Measurements from ENCODE around the gene NKG7.
A peak's percentile ranks its signal among the peaks of the same experiment; 100 is the strongest.
"Not testable (repeated sequence)": the region's sequence is repeated elsewhere in the genome, so short reads cannot be mapped to it uniquely, and the experiment has no call there.

NKG7 gene, protein sequence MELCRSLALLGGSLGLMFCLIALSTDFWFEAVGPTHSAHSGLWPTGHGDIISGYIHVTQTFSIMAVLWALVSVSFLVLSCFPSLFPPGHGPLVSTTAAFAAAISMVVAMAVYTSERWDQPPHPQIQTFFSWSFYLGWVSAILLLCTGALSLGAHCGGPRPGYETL

DNA sequence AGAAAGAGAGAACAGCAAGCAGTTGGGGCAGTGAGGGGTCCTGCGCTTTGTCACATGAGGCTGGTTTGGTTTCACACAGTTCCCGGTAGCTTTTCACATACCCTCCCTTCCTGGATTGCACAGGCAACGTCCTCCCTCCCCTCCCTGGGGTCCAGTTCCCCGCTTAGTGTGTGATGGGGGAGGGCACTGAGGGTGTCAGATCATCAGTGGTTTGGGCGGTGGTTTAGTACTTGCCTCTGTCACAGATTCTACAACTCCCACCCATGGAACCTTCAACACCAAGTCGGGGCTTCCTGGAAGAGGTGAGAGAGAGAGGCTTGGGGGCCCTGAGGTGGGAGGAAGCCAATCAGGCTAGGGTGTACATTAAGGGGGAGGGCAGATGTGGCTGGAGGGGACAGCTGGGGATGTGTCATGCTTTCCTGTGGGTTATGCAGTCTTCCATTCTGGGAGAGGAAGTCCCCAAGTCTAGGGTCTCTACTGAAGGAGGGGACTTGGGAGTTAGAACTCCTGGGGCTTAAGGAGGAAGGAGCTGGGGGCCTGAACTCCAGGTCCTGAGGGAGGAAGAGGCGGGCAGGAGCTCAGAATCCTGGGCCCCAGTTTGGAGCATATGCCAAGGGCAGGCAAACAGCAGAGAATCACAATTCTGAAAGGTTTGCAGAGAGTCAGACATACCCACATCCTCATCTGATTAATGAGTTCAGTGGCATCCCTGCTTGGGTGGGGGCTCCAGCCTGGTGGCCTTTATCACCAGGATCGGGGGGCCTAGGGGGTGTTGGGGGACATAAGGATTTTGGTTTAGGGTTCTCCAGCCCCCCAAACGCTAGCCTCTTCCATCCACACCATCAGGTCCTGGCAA, at the start of gene NKG7:
NKG7 (minus strand) TSS at position 6 of the 856 bp plus-strand sequence. CDS start 119 bp downstream, outside the sequence.
- peak; percentile 80 to 86 for DNase-seq

DNA sequence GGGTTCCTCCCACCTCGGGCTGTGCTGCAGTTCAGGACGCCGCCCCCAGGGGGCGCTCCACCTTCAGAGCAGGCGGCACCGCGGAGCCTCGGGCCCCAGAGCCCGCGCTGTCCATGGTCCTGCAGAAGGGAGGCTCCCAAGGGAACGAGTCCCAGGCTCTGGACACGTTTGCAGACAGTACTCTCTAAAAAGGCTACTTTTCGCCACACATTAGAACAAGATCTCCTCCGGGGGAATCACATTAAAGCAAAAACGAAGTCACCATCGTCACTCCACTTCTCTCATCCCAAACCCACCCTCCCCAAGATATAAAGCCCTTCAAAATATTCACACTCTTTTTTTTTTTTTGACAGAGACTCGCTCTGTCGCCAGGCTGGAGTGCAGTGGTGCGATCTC, 49.6 kb upstream of the NKG7 start:
- DNase-seq: peak; percentile 68 to 70

DNA sequence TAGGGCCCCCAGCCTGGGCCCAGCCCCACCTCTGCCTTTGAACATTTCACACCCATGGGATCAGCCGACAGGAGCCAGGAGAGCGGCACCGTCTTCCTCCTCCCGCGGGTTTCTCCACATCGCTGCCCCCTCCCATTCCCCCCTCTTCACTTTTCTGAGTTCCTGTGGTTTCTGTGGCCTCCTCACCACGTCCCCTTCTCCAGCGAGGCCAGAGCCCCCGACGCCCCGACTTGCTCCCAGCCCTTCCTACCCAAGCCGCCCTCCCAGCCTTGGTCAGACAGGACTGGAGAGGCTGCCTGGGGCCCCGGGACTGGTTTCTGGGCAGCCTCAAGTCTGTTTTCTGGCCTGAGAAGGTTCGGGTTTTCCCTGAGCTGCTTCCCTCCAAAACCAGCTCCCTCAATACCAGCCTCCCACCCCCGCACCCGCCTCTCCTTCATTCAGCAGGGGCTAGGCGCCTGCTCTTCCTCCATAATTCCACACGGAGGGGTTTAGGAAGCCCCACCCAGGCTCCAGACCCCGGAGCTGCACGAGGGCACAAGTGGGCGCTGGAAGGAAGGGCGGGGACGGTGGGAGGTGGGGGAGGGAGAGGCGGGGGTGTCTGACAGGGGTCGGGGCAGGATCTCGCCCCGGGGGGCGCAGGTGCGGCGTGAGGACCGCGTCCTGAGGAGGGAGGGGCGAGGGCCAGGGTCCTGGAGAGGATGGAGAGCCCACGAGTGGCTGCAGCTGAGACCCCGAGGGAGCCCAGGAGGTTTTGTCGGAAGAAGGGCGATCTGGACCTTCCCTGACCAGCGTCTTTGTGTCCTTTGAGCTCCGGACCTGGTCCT, 49.0 kb upstream of the NKG7 start:
- no peak for DNase-seq

DNA sequence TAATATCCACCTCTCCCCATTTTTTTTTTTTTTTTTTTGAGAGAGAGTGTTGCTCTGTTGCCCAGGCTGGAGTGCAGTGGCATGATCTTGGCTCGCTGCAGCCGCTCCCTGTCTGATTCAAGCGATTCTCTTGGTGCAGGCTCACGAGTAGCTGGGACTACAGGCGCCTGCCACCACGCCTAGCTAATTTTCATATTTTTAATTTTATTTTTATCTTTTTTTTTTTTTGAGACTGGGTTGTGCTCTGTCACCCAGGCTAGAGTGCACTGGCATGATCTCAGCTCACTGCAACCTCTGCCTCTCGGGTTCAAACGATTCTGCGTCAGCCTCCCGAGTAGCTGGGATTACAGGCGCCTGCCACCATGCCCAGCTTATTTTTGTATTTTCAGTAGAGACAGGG, 48.1 kb upstream of the NKG7 start:
- DNase-seq: not testable (repeated sequence)

DNA sequence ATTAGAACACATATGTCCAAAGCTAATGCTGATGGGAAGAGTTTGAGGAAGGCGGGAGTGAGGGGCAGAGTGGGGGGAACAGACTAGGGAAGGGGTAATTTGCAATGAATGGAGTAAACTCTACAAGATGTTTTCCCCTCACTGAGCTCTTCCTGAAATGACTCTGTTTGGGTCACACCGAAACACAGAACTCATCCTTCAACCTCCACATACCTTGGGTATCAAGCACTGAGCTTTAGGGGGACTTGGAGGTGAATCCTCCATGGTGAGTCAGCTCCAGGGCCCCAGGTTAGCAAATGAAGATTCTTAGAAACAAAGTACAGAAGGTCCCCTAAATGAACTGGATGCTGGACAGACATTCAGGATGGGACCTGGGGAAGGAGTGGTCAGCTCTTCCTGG, 46.3 kb upstream of the NKG7 start:
- DNase-seq: no peak

DNA sequence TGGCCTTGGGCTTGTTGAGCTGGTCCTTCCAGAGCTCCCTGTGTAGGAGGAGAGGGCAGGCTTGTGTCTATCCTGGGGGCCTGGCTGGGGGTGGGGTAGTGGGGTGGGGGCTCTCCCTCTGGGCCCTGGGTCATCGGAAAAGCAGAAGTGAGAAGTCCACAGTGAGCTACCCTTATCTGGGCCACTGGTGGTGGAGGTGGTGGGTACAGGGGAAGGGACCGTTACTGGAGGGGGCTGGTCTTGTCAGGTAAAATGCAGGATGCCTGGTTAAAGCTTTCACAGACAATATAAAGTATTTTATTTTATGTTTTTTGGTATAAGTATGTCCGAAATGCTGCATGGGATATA, 45.3 kb upstream of the NKG7 start:
- DNase-seq: peak in 1 of 2 experiments; percentile 48

DNA sequence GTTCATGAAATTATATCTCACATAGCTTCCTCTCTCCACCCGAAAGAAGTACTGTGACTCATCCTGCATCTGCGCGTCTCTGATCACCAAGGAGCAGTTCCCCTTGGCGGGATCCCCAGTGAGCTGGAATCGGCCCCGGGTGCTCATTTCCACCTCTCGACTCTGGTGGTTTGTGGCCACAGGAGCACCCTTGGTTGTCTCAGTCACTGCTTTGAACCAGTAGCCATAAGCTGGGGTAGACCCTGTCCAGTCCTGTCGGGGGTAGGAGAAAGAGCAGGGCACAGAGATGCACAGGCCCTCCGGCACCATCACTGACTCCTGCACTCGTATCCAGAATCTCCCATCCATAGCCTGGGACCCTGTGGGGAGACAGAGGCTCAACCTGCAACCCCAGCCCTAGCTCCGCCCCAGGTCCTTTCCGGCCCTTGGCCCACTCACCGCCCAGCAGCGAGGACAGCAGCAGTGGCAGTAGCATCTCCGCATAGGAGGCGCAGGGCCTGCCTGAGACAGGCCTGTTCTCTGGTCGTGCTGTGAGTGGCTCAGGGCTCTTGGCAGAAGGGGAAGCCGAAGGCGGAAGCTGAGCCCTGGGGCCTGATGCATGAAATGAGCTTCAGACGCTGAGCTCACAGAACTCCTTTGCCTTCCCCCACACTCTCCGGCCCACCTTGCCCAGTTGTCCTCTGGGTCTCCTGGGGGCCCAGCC, 44.8 kb upstream of the NKG7 start, which contains the start of gene SIGLEC10:
SIGLEC10 (minus strand) TSS at position 536 of the 703 bp plus-strand sequence; CDS start at position 475, 61 bp downstream.
- peak; percentile 86 to 89 for DNase-seq

DNA sequence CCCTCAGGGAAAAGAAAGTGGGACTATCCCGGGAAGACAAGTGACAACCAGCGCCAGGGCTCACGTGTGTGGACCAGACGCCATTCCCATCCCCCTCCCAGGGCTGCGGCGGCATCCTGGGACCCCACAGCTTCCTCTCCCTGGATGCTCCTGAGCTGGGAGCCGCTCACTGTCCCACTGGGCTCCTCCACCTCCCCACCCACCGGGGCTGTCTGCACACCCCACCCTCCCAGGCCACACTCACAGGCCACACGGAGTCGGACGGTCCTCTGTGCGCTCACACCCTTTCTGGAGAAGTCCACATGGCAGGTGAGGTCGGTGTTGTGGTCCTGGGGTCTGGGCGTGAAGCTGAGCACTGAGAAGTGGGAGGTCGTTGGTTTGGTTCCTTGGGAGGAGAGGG, 44.0 kb upstream of the NKG7 start:
- not testable (repeated sequence) for DNase-seq

DNA sequence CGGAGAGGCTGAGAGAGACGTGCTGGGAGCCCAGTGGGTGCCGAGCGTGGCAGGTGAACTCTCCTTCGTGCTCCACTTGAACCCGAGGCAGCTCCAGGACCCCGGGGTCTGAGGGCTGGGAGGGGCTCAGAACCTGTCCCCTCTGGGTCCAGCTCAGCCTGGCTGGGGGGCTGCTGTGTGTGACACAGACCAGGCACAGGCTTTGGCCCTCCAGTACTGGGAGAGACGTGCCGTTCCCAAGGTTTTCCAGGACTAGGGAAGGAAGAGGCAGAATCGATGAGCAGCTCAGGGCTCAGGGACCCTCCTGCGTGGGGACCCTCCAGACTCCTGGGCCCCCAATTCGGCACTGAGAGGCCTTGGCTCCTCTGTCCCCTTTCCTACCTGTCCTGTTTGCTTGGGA, 42.7 kb upstream of the NKG7 start:
- DNase-seq: no peak

DNA sequence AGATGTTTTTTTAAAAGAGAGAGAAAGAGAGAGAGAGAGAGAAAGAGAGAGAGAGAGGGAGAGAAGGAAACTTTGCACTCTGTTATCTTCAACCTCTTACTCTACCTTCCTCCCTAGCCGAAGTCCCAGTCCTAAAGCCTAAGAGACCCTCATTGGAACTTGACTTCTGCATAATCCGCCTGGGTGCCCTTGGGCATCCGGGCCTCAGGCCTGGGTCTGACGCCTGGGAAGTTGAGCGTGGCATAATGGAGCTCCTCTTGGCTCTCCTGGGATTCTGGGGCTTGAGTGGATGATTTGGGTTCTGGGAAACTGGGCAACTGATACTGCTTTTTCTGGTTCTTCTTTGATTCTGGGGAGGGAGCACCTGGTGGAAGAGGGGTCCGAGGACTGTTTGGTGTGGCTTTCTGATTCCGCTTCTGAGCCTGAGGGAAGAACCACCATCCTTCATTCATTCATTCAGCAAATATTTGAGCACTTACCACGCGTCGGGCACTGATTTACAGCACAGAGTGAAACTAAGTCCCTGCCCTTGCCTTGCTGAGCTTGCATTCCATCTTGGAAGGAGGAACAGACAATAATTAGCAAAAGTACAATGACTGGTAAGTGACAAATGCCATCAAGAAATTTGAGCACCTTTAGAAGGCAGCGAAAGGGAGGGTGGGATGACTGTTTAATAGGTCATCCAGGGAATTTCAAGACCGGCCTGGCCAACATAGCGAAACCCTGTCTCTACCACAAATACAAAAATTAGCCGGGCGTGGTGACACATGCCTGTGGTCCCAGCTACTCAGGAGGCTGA, 38.7 kb upstream of the NKG7 start:
- DNase-seq: no peak

DNA sequence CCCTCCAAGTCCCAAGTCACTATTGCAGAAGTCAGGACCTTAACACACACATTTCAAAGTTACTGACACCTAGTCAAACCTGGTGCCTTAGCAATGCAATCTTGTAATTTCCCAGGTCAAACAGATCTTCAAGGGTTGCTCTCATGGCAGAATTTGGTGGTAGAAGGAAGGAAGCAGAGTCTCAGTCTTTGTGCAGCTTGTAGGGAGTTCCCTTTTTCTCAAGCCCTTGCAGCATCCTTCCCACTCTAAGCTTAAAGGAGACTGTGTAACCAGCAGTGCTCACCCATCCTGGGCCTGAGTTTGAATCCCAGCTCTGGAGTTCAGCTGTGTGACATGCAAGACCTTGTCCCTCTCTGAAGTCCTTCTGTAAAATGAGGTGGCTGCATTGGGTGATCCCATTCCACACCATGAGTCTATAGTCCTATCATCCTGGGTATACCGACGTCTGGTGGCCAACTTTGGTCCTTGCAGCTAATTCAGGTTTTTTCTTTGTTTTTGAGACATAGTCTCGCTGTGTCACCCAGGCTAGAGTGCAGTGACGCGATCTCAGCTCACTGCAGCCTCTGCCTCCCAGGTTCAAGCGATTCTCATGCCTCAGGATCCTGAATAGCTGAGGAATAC, 35.2 kb upstream of the NKG7 start:
- peak; percentile 92 for DNase-seq

DNA sequence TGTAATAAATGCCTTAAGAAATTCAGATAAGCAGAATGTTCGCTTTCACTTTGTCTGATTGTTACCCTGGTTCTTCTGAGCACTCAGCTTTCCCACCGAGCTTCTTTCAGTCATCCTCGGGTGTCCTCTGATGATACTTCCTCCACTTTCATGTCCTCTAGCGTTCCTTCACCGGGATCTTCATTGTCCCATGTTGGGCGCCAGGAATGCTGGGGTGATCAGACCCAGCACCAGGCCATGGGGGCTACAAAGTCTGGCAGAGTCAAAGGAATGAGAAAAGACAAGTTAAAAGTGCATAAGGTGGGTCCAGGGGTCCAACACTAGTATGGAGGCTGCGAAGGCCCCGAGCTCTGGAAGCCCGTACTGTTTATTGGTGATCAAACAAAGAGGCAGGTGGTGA, 29.7 kb upstream of the NKG7 start:
- no peak for DNase-seq

DNA sequence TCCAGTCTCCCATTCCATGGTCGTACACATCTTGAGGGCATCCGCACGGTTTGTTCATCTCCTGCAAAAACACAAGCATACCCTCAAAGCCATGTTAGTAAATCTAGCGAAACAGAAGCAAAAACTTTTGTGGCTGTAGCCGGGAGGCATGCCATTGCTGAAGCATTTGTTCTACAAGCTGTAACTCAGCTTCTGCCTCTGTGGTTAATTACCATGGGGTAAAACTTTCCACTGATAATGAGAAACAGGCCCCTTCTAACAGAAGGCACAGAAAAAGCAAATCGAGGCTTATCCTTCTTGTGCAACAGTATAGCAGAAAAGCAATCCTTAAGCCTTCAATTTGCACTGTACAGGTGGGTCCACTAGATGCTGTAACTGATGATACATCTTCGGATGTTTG, 27.5 kb upstream of the NKG7 start:
- not testable (repeated sequence) for DNase-seq

DNA sequence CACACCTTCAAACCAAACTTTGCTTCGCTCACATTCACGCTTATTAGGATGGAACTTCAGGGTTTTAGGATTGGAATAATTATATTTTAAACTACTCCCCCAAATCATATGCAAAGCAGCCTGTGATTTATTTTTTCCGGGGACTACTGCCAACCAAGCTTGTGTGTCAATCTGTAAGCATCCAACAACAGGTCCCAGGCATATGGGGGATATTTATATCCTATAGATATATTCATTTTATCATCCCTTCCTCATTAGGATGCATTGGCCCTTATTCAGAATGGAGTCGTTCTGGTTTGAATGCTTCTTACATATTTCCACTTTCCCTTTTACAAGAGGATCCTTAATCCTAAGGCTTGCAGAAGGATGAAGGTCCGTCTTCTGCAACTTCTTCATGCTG, 26.8 kb upstream of the NKG7 start:
- no peak for DNase-seq

DNA sequence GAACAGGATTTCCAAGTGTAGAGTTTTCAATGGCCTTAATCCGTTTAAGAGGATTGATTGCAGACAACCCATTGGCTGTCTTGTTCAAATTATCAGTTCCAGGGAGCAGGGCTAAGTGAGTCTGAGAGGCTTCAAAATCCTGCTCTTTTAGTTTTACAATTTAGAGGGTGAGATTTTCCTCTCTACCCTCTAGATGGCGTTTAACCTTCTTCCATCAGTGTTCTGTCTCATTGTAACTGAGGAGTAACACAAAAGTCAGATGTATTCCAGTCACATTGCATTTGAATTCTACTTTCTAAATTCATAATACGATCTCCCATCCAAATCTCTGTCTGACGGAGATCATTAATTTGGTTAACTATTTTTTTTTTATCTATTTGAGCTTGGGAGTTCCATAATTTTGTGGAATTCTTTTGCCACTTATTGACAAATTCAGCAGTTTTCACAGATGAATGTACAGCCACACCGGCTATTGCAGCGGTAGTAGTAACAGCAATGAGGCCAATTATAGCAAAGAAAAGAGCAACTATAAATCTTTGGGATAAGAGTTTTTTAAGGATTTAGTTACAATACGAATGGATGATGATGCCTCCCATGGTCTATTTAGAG, 25.7 kb upstream of the NKG7 start:
- peak; percentile 82 to 88 for DNase-seq

DNA sequence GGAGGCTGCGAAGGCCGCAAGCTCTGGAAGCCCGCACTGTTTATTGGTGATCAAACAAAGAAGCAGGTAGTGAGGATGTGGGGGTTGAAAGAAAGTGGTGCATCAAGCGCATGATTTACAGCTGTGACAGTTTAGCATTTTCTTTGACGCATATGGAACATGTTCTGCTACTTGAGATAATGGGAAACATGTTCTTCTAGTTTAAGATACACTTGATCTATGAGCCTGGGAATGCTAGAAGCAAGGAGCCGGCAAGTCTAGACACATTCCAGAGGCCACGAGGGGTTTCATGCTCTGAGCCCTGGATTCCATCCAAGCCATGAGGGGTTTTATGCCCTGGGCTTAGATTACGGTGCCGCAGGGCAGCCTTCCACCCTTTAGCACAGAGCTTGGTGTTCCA, 25.0 kb upstream of the NKG7 start:
- DNase-seq: not testable (repeated sequence)

DNA sequence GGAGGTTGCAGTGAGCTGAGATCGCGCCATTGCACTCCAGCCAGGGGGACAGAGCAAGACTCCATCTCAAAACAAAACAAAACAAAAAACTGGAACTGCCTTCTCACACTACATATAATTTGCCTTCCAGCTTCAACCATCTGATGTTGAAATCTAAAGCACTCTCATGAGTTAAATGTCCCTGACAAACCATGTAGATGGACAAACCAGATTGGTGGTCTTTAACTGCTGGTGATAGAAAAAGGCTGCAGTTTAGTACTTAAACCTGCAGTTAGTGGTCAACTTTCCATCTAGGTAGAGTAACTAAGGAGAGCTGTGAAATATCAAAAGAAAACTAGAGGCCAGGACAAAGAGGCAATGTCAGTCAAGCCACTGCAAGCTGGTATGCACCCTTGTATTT, 23.7 kb upstream of the NKG7 start:
- DNase-seq: no peak

DNA sequence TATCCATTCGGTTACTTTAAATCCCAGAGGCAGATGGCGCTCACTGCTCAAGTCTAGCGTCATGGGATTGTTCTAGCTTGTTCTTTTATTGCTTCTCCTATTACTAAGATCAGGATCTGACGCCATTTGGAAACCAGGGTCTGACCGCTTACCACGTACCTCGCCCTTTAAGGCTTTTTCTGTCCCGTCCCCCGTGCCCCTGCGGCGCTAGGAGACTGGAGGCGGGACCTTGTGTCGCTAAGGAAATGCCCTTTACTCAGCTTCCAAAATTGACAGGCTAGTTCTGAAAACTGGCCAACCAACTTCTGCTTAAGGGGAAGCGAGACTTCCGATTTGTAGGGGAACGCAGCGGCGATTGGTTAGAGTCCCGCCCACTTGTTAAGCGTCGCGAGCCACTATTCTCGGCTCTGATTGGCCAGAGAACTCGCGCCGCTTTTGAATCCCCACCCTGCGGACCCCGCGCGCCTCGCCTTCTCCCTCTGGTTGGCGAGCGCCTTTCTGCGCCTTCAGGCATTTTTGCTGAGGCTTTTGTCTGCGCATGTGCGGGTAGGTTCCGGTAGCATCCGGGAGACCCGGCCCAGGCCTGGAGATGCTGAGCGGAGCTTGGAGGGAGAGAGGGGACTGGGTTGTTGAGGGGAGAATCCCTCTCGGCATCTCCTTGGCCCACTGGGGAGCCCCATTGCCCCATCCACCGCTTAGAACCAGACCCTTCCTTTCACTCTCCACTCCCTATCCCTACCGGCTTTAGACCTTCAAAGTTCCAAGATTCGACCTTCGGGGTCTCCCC, 21.8 kb upstream of the NKG7 start:
- peak; percentile 99 for DNase-seq

DNA sequence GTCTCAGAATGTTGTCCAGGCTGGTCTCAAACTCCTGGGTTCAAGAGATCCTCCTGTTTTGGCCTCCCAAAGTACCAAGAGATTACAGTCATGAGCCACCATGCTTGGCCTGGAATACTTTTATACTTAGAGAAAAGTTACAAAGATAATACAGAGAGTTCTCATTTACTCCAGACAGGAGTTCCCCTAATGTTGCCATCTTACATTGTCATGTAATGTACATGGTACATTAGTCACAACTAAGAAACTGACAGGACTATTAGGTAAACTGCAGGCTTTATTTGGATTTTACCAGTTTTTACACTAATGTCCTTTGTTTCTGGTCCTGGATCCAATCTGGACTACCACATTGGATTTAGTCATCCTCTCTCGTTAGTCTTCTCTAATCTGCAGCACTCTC, 20.2 kb upstream of the NKG7 start:
- no peak for DNase-seq

DNA sequence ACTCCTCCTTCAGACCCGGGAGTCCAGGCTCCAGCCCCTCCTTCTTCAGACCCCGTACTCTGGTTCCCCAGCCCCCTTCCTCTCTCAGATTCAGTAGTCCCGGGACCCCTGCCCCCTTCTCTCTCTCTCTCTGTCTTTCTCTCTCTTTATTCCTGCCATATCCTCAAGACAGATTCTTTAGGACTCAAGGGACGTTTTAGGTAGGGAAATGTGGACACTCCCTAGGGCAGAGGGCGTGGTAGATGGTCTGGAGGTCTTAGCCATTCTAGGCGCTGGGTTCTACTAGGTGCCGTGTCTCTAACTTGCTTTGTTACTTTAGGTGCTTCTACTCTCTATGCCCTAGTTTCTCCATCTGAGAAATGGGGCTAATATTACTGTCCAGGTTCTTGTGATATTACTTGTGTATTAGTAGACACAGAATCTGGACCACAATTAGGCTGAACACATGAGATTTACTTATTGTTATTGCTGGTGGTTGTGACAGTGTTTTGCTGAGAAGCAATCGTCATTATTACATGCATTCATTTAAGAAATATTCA, 18.7 kb upstream of the NKG7 start:
- DNase-seq: no peak

Measured in Kasumi-1 (cell line).